Caco-2 (cell line): ENCODE data around the gene NUBP1. TPM values are rescaled to one million over a fixed set of nuclear protein-coding genes. Genes with fewer than 3 reads are reported as not detected.

Source experiments
- BruUV-seq: library from RNA; stranded (reverse); fragments of 400-500 nt; replicated peaks from 2 replicates; lab custom pipeline; 2021; lab: Mats Ljungman, UMichigan
- CTCF ChIA-PET: fragments of 300-600 bp; sonication (Branson Sonifier 250); formaldehyde crosslinking; loops from one replicate; lab custom pipeline; 2022; ENCODE audit warnings: antibody characterized with exemption; lab: Charles Lee
- POLR2A ChIA-PET: fragments of 300-600 bp; sonication (Branson Sonifier 250); formaldehyde crosslinking; loops from one replicate; lab custom pipeline; 2022; ENCODE audit warnings: antibody characterized with exemption; lab: Charles Lee
- DNase-seq, 2 experiments: peaks; one replicate each; pipeline versions ENCODE4 v3.0.0 to v3.0.0-alpha.2; 2020 to 2022
- H3K27me3 ChIP-seq: replicated peaks from 2 replicates; pipeline ENCODE4 v1.6.0; 2011; ENCODE audit warnings: low read length; ENCODE audit not compliant: control insufficient read depth, insufficient read depth
- H3K36me3 ChIP-seq: 2 replicates; pipeline ENCODE4 v1.5.1; 2011; ENCODE audit warnings: low read length; ENCODE audit not compliant: control insufficient read depth, insufficient read depth
- H3K4me1 ChIP-seq: fragments of 250-450 bp; sonication (Bioruptor Pico); 2 replicates; pipeline ENCODE4 v1.5.1; 2020; ENCODE audit warnings: mild to moderate bottlenecking
- H3K4me3 ChIP-seq: 2 replicates; pipeline ENCODE4 v1.5.1; 2011; ENCODE audit warnings: low read depth, mild to moderate bottlenecking, control low read depth, low read length
- H3K9me3 ChIP-seq: fragments of 250-450 bp; sonication (Bioruptor Pico); 2 replicates; pipeline ENCODE4 v1.5.1; 2020; ENCODE audit warnings: mild to moderate bottlenecking, moderate library complexity
- H3K27ac Mint-ChIP-seq: one replicate; pipeline ENCODE4 v1.8.0; 2022; ENCODE audit warnings: mixed read lengths; ENCODE audit not compliant: unreplicated experiment
- H3K27me3 Mint-ChIP-seq: one replicate; pipeline ENCODE4 v1.8.0; 2022; ENCODE audit warnings: mixed read lengths; ENCODE audit not compliant: insufficient read depth, unreplicated experiment
- H3K36me3 Mint-ChIP-seq: one replicate; pipeline ENCODE4 v1.8.0; 2022; ENCODE audit warnings: mild to moderate bottlenecking, mixed read lengths; ENCODE audit not compliant: insufficient read depth, unreplicated experiment
- H3K4me1 Mint-ChIP-seq: one replicate; pipeline ENCODE4 v1.8.0; 2022; ENCODE audit warnings: low read depth, mixed read lengths; ENCODE audit not compliant: unreplicated experiment
- H3K4me3 Mint-ChIP-seq: one replicate; pipeline ENCODE4 v1.8.0; 2022; ENCODE audit warnings: mild to moderate bottlenecking, moderate library complexity, mixed read lengths; ENCODE audit not compliant: unreplicated experiment
- H3K9me3 Mint-ChIP-seq: one replicate; pipeline ENCODE4 v1.8.0; 2022; ENCODE audit warnings: mixed read lengths; ENCODE audit not compliant: unreplicated experiment
- CTCF ChIP-seq, 2 experiments: fragments of 200-600 bp in 1 of 2; IDR thresholded peaks; 1 replicate in 1 of 2; 2 replicates in 1 of 2; pipeline versions ENCODE4 v1.5.1 to v1.8.0; 2011 to 2022; ENCODE audit warnings: antibody characterized with exemption in 1 of 2, control low read depth in 1 of 2, inconsistent platforms in 1 of 2, low read depth in 1 of 2, low read length in 1 of 2, mild to moderate bottlenecking in 1 of 2, moderate library complexity in 1 of 2; ENCODE audit not compliant: insufficient read depth in 1 of 2, severe bottlenecking in 1 of 2, unreplicated experiment in 1 of 2
- intact Hi-C: fragments of 100-400 bp; cut with micrococcal nuclease; formaldehyde crosslinking; loops from one replicate; pipeline ENCODE4 v1.10.0; 2022; ENCODE audit not compliant: unreplicated experiment
- total RNA-seq: library from RNA; stranded (reverse); gene quantifications from 2 replicates; pipeline ENCODE4 v1.2.3, GENCODE V29; 2022

The NUBP1 gene
- total RNA-seq, 1 experiment from 2014 or later, result 25.3 TPM

DNA sequence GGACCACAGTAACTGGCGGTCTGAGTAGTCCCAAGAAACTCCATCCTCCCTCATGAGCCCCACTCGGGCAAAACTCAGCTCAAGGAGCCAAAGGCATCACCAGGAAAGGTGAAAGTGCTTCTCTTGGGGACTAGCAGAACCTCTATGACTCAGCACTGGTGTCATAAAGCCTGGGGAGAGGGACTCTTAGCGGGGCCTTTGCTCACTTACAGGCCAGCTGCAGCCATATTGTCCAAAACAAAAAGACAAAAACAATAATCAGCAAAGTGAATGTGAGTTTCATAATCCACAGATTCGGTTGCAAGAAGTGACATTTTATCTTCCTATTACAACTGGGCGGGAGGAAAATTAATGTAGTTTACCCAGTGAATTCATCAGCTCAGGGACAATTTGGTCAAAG is 48.8 kb upstream of the NUBP1 start, which contains the start of gene TEKT5:
Gene TEKT5, minus strand, starts transcription at position 101 of the 400 bp plus-strand sequence. Its CDS starts 57 bp downstream, at position 44.
- no peaks in the 10 kb centered on the region for H3K4me1 Mint-ChIP-seq
- no peak within 1 kb of the TSS for H3K4me3 ChIP-seq
- ChIA-PET CTCF (no interaction called here), POLR2A (no interaction called here)
- no peaks in the 10 kb centered on the region for H3K27me3 ChIP-seq
- no peak for TF ChIP-seq CTCF (IDR thresholded peaks at IDR 0.05; ENCODE audit: insufficient read depth in 1 of 2, low read depth in 1 of 2, low read length in 1 of 2, severe bottlenecking in 1 of 2, unreplicated experiment in 1 of 2)
- H3K27ac Mint-ChIP-seq, result no peak within 1 kb of the TSS
- H3K36me3 ChIP-seq, result no peaks in the 10 kb centered on the region
- no peaks in the 10 kb centered on the region for H3K9me3 ChIP-seq
- no peaks in the 10 kb centered on the region for H3K9me3 Mint-ChIP-seq
- H3K27me3 Mint-ChIP-seq, result no peaks in the 10 kb centered on the region
- H3K36me3 Mint-ChIP-seq, result no peaks in the 10 kb centered on the region
- intact Hi-C loops, result no loop called here
- no peaks in the 10 kb centered on the region for H3K4me1 ChIP-seq
- BruUV-seq, result no TSS peak
- H3K4me3 Mint-ChIP-seq, result no peak within 1 kb of the TSS
- no peak for DNase-seq

GRCh38 chr16:10699756-10700155 is 43.9 kb upstream of the NUBP1 start:
- Mint-ChIP-seq H3K27ac (no peak overlapping the region), H3K36me3 (no peaks in the 10 kb centered on the region), H3K27me3 (no peaks in the 10 kb centered on the region), H3K4me1 (no peaks in the 10 kb centered on the region), H3K4me3 (no peak overlapping the region), H3K9me3 (no peaks in the 10 kb centered on the region)
- CTCF ChIA-PET, result no interaction called here
- TF ChIP-seq CTCF (IDR thresholded peaks at IDR 0.05; ENCODE audit: insufficient read depth in 1 of 2, low read depth in 1 of 2, low read length in 1 of 2, severe bottlenecking in 1 of 2, unreplicated experiment in 1 of 2), result no peak
- Histone ChIP-seq H3K4me3 (no peak overlapping the region), H3K27me3 (no peaks in the 10 kb centered on the region), H3K9me3 (peaks cover 3% of the 10 kb centered on the region; the same call in 1 of the 2 replicates), H3K4me1 (no peaks in the 10 kb centered on the region), H3K36me3 (no peaks in the 10 kb centered on the region)
- POLR2A ChIA-PET, result no interaction called here
- no TSS peak for BruUV-seq
- no peak for DNase-seq
- intact Hi-C loops, result no loop called here

DNA sequence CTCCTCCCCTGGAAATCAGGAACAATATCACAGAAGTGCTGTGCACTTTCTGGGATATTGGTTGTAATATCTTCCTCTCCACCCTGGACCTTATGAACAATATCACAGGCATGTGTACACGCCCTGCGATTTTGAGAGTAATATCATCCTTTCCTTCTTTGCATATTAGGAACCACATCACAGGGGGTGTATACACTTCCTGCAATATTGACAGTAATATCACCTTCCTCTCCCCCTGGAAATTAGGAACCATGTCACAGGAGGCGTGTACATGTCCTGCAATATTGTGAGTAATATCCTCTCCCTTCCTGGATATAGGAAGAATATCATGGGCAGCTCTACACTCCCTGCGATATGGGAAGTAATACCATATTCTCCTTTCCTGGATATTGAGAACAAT is 34.7 kb upstream of the NUBP1 start:
- TF ChIP-seq CTCF (IDR thresholded peaks at IDR 0.05; ENCODE audit: insufficient read depth in 1 of 2, low read depth in 1 of 2, low read length in 1 of 2, severe bottlenecking in 1 of 2, unreplicated experiment in 1 of 2), result no peak
- no peak overlapping the region for H3K4me3 ChIP-seq
- no TSS peak for BruUV-seq
- no peaks in the 10 kb centered on the region for H3K9me3 Mint-ChIP-seq
- H3K9me3 ChIP-seq, result no peaks in the 10 kb centered on the region
- no peaks in the 10 kb centered on the region for H3K27me3 ChIP-seq
- no peak overlapping the region for H3K27ac Mint-ChIP-seq
- intact Hi-C loops, result no loop called here
- CTCF ChIA-PET, result no interaction called here
- H3K27me3 Mint-ChIP-seq, result no peaks in the 10 kb centered on the region
- POLR2A ChIA-PET, result no interaction called here
- no peaks in the 10 kb centered on the region for H3K4me1 Mint-ChIP-seq
- H3K4me3 Mint-ChIP-seq, result no peak overlapping the region
- H3K36me3 ChIP-seq, result no peaks in the 10 kb centered on the region
- DNase-seq, result no peak
- no peaks in the 10 kb centered on the region for H3K36me3 Mint-ChIP-seq
- no peaks in the 10 kb centered on the region for H3K4me1 ChIP-seq
